NCI-H345 treated with DMSO at 0.1 percent for 48 hours (cell line): ENCODE results near the gene MUCL3.
"Not testable (repeated sequence)": the region's sequence is repeated elsewhere in the genome, so short reads cannot be mapped to it uniquely, and the experiment has no call there.

Experiments
- DNase-seq: peaks from one replicate; lab custom pipeline; 2025; ENCODE audit not compliant: unreplicated experiment; lab: John Stamatoyannopoulos, UW

MUCL3 gene

GRCh38 chr6:30939473-30939872, 1.3 kb upstream of the MUCL3 start:
- DNase-seq, result no peak

DNA sequence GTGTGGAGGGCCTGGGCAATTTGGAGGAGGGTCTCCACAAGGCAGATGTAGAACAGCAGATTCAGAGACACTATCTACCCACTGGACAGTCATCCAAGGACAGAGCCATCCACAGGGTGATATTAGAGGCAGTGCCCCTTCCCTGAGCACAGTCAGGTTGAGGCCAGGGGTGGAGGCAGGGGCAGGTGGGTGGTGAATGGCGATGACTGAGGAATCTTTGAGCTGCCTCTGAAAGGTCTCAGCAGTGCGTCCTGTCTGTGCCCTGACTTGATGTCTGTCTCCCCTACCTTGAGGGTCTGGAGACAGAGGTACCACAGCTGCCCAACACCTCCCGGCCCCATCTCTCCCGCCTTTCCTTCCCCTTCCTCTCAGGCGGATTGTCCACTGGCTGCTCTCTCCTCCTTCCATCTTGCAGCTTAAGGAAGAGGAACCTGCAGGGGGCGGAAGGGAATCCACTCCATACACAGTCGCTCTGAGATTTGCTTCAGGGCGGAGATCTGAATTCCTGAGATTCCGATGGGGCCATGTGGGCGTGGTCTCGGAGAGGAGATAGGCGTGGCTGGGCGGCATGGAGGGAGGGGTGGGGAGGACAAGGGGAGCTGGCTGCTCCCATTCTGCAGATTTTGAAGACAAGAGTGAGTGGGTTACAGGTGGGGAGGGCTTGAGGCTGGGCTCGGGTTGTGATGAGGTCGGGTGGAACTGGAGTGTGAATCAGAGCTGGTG, 1.7 kb downstream of the MUCL3 start:
- DNase-seq, result no peak

DNA sequence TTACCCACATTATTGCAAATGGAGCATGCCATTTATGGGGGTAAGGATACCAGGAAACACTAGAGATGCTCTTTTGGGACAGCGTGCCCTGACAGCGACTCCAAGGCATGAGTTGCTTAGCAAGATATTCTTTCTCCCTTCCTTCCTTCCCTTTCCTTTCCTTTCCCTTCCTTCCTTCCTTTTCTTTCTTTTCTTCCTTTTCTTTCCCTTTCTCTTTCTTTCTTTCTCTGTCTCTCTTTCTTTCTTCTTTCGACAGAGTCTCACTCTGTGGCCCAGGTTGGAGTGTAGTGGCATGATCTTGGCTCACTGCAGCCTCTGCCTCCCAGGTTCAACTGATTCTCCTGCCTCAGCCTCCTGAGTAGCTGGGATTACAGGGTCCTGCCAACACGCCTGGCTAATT, 3.3 kb downstream of the MUCL3 start:
- DNase-seq, result no peak

DNA sequence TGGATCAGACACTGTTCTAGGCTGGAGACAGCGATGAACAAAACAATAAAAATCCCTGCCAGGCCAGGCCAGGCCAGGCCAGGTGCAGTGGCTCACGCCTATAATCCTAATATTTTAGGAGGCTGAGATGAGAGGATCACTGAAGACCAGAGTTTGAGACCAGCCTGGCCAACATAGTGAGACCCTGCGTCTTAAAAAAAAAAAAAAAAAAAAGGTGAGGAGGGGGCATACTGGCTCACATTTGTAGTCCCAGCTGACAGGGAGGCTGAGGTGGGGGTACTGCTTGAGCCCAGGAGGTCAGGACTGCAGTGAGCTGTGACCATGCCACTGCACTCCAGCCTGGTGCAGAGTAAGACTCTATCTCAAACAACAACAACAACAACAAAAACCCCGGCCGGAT, 4.5 kb downstream of the MUCL3 start:
- no peak for DNase-seq

DNA sequence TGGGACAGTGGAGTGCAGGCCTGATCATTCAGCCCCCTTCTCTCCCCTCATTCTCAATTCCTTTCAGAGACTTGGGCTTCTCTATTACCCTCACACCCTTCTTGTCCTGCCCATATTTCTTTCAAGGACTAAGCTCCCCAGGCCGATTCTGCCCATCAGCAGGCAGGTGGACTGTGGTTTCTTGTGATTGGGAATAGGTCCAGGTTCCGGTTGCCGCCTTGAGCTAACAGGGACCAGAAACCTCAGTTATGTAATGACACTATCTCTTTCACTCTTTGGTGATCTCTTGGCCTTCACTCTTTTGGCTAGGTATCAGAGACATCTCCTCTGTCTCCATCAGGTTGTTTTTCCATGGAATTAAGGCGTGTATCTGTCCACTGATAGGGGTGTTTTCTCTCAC, 6.5 kb downstream of the MUCL3 start:
- no peak for DNase-seq

- no peak for DNase-seq
Observed at GRCh38 chr6:30948811-30949210, 8.0 kb downstream of the MUCL3 start.

DNA sequence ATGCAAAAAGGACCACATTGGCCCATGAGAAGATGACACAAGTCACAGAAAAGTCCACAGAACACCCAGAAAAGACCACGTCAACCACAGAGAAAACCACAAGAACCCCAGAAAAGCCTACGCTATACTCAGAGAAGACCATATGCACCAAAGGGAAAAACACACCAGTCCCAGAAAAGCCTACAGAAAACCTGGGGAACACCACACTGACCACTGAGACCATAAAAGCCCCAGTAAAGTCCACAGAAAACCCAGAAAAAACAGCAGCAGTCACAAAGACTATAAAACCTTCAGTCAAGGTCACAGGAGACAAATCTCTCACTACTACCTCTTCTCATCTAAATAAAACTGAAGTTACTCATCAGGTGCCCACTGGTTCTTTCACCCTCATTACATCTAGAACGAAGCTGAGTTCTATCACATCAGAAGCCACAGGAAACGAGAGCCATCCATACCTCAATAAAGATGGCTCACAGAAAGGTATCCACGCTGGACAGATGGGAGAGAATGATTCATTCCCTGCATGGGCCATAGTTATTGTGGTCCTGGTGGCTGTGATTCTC, 11.2 kb downstream of the MUCL3 start:
- DNase-seq, result no peak

- no peak for DNase-seq
Observed at GRCh38 chr6:30954631-30955366, 14.0 kb downstream of the MUCL3 start.

- DNase-seq, result no peak
Observed at GRCh38 chr6:30955367-30956042, 14.7 kb downstream of the MUCL3 start.

DNA sequence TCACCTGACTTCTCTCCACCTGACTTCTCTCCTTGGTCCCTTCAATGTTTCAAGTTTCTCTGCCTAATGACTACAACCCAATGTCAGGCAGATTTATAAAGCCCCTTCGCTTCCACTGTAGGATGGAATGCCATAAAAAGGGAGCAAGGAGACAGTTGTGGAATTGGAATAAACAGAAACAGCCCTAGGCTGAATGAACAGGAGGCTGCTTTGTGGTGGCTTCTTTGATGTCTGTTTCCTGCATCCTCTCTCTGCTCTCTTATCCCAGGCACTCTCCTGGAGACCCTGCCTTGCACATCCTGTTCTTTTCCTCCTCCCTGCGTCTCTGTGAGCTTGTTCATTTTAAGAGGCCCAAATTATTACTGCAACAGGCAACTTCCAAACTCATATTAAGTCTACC, 16.9 kb downstream of the MUCL3 start:
- no peak for DNase-seq

DNA sequence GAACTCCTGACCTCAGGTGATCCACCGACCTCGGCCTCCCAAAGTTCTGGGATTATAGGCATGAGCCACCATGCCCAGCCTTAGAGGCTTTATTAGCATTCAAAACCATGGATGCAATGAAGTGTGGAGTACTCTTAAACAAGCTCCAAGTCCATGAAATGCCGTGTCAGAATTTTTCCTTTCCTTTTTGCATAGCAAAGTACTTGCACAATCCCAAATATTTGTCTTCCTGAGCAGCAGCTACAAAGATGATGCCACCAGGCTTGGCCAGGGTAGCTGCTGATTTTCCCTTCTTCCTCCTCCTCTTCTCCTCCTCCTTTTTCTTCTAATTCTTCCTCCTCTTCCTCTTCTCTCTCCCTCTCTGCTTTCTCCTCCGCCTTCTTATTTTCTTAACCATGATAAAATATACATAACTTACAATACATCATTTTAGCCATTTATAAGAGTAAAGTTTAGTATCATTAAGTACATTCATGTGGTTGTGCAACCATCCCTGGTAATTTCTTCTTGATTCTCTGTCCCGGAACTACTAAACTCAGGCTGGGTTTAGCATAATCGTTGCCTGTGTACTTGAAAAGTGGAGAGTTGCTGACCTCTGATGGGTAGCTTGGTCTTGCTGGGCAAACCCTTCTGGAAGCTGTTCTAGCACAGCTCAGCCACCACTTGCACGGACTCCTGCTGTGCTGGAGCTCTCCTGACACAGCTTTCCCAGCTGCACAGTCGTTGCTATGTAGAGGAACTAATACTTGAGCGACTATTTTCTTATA, 20.3 kb downstream of the MUCL3 start:
- DNase-seq, result no peak

- no peak for DNase-seq
Observed at GRCh38 chr6:30962716-30963115, 21.9 kb downstream of the MUCL3 start.

- no peak for DNase-seq
Observed at GRCh38 chr6:30963641-30964040, 22.9 kb downstream of the MUCL3 start.

- DNase-seq, result no peak
Observed at GRCh38 chr6:30964075-30964474, 23.3 kb downstream of the MUCL3 start.

DNA sequence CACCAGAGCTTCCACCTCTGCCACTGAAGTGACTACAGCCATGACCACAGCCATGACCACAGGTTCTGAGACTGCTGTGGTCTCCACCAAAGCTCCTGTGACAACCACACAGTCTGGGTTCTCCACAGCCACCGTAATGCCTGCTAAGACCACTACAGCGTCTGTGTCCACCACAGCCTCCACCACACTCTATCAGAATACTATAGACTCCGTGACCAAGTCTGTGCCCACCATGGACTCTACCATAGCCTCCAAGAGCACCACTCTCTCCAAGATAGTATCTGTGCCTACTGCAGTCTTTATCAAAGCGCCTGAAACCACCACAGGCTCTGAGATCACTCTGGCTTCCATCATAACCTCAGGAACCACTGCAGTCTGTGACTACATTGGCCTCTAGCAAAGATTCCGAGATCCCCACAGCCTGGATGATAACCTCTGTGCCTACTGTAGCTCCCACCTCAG, 24.4 kb downstream of the MUCL3 start:
- DNase-seq, result no peak

- DNase-seq, result no peak
Observed at GRCh38 chr6:30966154-30966553, 25.4 kb downstream of the MUCL3 start.

DNA sequence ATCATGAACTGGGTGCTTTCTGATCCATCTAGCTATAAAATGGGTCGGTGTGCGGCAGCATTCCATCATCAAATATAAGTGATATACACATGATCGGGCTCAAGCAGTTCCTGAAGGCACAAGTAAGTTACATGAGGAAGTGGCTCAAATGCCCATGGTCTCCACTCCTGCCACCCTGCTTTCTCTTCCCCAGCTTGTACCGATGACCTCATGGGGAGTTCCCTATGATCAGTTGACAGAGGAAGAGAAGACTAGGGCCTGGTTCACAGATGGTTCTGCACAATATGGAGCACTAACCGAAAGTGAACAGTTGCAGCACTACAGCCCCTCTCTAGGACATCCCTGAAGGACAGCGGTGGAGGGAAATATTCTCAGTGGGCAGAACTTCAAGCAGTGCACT, 28.4 kb downstream of the MUCL3 start:
- not testable (repeated sequence) for DNase-seq

DNA sequence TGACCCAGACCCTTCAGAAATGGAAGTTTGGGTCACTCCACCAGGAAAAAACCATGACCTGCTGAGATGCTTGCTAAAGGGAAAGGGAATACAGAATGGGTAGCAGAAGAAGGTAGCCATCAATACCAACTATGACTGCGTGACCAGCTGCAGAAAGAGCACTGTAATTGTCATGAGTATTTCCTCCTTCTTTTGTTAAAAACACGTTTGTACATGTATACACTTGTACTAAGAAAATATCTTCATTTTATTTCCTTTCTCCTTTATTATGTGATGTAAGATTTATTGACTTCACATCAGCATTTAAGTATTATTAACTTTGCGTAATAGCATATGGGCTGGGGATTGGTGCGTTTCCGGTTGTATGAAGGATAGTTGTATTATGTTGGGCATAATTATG, 30.2 kb downstream of the MUCL3 start:
- no peak for DNase-seq

DNA sequence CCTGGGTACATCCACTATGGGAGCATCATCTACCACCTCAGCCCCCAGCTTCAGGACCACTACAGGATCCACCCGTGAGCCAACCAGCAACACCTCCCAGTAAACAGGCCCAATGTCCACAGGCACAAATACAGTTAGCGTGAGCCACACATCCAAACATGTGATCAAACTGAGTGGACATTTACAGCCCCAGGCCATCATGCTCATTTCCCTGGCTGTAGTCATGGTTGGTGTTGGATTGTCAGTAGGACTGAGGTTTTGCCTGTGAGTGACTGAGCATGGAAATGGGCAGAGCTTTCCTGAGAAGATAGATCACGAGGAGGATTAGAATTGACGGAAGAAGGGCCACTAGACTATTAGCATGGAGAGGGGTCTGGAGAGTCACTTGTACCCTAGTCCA, 32.0 kb downstream of the MUCL3 start:
- no peak for DNase-seq

- no peak for DNase-seq
Observed at GRCh38 chr6:30974490-30975252, 33.9 kb downstream of the MUCL3 start.
